Stimulated activated CD4-positive, alpha-beta T cell treated with anti-CD3 and anti-CD28 coated beads, Interleukin-4, amount 100 ng/mL, for 48 hours (primary cell): ENCODE results near the gene MYO5A.
"Not testable (repeated sequence)": the region's sequence is repeated elsewhere in the genome, so short reads cannot be mapped to it uniquely, and the experiment has no call there.

ENCODE experiments used
- DNase-seq, 2 donors: peaks; one replicate each; pipeline ENCODE4 v3.0.0-alpha.2; 2020; ENCODE audit warnings: low read depth in 2 of 2

The MYO5A gene

DNA sequence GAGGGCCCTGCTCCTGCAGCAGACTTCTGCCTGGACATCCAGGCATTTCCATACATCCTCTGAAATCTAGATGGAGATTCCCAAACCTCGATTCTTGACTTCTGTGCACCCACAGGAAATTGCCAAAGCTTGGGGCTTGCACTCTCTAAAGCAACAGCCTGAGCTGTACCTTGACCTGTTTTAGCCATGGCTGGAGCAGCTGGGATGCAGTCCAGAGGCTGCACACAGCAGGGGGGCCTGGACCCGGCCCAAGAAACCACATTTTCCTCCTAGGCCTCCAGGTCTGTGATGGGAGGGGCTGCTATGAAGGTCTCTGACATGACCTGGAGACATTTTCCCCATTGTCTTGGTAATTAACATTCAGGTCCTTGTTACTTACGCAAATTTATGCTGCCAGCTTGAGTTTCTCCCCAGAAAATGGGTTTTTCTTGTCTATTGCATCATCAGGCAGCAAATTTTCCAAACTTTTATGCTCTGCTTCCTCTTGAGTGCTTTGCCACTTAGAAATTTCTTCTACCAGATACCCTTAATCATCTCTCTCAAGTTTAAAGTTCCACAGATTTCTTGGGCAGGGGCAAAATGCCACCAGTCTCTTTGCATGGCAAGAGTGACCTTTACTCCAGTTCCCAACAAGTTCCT lies 11.8 kb upstream of the MYO5A start:
- DNase-seq = no peak

DNA sequence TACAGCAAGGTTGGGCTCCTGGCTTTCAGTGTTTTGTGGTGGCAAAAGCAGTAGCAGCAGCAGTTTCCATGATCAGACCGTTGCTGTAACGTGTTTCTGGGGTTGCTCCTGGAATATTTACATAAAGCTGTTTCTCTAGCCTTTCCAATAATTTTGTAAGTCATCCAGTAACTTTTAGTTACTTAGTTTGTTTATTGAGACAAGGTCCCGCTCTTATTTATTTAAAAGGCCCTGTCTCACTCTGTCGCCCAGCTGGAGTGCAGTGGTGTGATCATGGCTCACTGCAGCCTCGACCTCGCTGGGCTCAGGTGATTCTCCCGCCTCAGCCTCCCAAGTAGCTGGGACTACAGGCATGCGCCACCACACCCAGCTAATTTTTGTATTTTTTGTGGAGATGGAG lies 8.8 kb upstream of the MYO5A start:
- DNase-seq = no peak

DNA sequence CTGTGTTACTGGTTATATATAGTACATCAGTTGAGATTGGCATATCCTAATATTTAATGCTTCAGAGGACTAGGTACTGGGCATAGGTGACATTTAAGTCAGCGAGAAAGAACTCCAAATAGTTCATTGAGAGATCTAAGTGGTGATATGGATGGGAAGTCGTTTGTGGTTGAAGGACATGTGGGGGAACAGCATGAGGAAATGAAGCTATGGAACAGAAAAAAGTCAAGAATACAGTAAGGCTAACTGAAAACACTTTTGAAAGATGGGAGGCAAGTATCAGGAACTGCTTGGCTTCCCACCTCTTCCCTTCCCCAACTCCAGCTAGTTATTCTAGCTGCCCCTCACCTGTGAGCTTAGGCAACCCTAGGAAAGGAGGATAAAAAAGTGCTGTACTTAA lies 3.7 kb upstream of the MYO5A start:
- DNase-seq = no peak

DNA sequence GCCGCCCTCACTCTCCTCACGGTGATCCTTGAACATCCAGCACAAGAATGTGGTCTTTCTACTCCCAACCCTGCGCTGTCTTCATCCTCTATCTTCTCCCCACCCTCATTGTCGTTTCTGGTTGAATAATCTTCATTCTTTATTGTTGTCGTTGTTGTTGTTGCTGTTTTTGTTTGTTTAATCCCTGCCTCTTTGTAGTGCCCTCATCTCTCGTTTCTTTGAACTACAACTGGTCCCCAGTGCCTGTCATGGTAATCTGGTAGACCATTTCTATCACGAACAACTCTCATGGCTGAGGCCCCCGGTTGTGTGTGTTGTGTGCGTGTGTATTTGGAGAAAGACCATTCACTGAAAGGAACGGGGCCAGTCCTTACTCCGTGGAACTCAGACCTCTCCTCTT lies 1.3 kb upstream of the MYO5A start:
- DNase-seq = no peak

DNA sequence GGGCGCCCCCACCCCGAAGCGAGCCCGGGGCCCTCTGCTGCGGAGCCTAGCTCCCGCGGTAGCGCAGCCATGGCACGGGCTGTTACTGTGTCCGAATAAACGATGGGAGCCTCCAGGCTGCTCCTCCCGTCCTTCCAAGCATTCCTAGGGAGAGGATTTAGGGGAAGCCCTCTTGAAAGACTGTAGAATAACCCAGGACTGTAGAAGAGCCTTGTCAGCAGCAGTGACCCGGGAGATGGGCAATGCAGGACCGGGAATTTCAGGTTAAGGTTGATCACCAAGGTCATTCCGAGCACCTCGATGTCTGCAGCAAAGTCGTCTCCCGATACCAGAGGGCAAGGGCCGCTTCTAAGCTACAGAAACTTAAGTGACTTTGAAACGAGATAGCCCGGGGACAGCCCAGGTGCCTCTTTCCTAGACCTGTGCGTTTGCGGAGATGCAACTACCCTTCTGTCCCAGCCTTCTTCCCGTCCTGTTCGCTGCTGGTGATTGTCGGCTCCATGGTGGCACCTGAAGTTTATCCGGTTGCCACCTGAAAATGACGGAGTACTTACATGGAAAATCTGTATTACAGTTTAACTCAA lies 753 bp upstream of the MYO5A start:
- DNase-seq = peak in 1 of 2 donors; percentile 23

DNA sequence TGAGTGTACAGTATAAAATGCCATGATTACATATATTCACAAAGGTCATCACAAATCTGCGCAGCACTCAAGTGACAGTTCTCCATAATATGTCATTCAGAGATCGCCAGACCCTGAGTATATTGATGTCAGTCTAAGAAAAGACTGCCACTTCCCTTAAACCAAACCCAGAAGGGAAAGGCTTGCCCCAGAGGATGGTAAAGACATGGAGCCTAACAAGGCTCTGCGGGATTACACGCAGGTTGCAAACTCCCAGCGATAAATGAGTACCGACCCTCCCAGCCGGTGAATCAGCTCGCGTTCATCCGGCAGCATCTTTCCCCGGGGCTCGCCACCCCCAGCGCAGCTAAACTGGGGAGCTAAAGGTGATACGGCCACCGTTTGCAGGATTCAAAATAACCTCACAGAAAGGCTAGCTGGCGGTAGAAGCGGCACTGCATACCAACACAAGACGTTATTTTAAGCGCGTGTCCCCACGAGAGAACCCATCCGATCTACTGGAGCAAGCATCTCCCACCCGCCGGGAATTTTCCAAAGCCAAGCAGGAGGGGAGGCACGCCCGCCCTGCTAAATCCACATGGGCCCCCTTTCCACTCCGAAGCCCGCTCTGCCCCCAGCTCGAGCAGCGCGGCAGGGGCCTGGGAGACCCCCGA lies 643 bp downstream of the MYO5A start:
- peak; percentile 28 to 37 for DNase-seq

DNA sequence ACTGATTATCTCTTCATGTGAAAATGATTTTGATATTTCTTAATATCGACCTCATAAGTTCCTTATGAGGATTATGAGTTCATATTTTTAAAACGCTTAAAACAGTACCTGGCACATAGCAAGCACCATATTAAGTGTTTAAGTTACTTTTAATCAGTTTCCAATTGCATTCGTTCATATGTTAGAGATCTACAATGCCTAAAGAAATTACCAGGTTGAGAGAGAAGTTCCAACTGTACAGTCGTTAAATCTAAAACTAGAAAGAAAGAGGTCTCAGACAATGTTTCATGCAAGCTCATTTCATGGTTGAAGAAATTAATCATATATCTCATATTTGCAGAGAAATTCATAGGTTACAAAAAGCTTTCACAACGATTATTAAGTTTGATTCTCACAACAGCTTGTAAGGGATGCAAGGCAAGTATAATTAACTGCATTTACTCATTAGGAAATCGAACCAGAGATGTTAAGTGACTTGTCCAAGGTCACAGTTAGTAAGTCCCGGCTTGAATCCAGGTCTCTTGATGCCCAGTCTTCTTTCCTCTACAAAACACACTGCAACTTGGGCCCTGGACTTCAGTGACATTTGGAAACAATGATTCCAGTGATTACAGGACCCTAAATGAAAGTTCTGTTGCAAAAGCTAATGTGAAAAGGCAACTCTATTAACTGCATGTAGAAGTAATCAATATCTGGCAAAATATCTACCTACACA lies 1.3 kb downstream of the MYO5A start:
- DNase-seq = no peak

DNA sequence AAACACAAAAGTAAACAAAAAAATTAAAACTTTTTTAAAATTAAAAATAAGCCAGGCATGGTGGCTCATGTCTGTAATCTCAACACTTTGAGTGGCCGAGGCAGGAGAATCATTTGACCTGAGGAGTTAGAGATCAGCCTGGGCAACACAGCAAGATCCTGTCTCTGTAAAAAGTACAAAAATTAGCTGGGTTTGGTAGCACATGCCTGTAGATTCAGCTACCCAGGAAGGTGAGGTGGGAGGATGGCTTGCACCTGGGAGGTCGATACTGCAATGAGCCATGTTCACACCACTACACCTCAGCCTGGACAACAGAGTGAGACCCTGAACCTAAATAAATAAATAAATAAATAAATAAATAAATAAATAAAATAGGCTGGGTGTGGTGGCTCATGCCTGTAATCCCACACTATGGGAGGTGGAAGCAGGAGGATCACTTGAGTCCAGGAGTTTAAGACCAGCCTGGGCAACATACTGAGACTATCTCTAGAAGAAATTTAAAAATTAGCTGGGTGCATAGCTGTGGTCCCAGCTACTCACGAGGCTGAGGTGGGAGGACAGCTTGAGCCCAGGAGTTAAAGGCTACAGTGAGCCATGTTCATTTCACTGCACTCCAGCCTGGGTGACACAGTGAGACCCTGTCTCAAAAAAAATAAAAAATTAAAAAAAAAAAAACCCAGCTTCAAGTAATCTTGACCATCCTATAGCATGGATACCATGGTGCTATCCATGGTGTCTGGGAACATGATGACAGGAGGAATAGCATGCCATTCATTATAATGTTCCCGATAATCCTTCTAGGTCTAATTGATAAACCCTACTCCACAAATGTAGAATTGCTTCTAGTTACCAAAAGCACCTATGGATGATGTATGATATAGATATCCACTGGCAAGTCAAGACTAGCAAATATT lies 4.2 kb downstream of the MYO5A start:
- no peak for DNase-seq

DNA sequence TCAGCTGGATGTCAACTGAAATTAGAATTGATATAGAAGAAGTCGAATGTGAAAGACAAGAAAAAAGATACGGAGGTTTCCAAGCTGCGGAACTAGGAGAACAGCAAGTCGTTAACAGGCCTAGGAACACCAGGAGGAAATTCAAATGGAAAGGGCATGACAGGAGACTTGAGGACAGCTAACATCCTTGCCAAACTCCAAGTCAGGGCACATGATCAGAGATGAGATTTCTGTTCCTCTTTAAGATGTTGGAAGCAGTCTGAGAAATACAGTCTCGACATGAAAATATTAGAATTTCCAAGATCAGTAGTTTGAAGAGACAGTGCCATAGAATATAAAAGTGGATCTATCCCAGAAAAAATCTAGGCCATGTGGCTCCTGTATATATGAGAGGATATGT lies 5.0 kb downstream of the MYO5A start:
- DNase-seq = no peak

DNA sequence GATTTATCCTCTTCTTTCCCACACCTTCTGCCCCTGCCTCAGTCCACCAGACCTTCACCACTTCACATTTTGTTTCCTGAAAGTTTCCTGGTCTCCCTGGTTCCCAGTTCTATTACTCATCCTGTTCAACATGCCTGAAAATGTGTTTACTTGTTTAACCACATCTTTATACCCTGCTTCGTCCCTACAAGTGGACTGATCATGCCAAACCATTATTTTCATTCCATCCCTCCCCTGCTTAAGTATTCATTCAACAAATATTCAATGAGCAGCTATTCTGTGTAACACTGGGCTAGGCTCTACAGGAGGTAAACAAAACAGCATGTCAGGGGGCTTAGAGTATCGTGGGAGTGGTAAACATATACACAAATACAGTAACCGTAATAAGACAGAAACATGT lies 5.5 kb downstream of the MYO5A start:
- DNase-seq = no peak

DNA sequence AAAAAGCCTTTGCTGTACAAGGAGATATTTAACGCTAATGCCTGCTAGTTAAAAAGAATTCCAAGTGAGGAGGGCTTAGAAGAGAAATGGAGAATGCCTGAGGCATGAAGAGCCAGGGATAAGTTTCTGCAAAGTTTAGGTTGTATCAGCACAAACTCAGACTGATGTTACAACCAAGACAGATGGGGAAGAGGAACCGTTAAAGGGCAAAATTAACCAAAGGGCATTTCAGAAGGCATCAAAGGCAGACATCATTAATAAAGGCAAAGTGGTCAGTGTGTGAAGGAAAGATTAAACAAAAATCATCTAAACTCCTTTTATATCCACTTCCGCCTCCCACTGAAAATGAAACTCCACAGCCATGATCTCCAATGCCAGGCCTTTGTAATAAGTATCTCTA lies 7.0 kb downstream of the MYO5A start:
- DNase-seq = no peak

DNA sequence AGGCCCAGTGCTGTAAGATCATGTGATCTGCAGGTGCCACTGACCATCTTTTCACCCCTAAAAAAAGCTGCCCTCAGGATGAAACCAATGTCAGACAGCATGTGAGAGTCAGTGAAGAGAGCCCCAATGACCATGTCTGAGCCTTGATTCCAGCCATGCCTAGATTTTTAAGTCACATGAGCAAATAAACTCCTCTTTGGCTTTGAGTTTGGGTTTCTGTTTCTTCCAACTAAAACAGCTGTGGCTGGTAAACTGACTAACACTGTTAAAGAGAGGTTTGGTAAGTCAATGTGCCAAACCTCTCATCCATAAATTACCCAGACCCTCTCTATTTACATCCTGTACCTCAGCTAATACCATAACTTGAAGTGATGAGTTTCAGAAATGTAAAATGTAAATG lies 8.3 kb downstream of the MYO5A start:
- DNase-seq = no peak

DNA sequence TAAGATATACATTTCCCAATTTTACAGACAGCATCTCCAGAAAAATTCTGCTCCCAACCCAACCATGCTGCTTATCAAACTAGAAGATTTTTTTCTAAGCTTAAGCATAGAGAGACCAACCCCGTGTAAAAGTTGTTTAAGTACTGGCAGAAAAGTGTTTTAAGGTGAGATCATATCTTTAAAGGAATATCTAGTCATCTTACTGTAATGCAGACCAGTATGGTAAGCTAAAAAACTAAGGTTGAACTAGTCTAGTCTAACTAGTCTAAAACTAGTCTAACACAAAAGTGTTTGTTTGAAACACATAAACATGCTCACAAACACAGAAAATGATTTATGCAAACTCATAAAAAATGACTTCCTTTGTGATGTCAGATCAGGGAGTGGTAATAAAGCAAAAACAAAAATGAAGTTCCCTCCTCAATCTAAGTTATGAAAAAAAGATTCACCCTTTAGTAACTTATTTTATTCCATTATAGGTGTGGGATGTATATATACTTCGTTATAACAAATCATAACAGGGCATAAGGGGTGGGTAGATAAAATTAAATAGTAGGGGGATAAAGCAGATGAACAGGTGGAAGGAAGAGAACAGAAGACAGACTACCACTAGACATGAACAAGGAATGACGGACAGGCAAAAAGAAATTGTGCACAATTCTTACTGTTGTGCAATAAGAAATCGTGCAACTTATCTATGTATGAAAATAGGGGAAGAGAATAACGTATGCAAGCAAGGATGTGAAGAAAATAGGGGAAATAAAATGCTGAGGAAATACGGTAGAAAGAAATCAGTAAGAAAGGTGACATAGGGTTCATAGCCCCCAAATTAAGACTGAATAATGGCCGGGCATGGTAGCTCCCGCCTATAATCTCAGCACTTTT lies 10.0 kb downstream of the MYO5A start:
- no peak for DNase-seq

DNA sequence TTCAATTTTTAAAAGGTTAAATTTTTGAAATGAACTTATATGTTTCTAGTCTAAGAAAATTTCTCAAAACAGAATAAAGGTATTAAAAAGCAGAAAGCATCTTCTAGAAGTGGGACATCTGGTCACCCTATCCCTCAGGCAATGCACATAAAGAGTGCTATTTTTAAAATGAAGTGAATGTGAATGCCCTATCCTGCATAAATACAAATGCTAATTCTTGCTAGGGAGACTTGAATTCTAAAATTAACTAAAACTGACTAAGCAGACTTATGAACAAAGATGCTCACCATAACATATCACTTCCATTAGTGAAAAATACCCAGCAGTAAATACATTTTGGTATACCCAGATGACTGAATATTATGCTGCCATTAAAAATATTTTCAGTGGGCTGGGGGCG lies 11.7 kb downstream of the MYO5A start:
- DNase-seq = no peak

DNA sequence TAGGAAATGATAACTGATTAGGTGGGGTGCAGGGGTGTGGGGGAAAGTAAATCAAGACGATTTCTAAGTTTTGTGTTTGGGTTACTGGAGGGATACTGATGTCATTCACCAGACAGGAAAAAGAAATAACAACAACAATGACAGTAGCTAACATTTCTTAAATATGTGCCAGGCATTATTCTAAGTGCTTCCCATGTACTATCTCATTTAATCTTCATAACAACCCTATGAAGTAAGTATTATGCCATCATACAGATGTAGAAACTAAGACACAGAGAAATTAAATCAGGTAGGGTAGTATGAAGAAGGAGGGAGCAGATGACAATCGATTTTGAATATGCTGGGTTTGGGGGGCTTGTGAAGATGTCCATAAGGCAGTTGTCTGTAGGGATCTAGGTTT lies 13.3 kb downstream of the MYO5A start:
- DNase-seq = no peak

DNA sequence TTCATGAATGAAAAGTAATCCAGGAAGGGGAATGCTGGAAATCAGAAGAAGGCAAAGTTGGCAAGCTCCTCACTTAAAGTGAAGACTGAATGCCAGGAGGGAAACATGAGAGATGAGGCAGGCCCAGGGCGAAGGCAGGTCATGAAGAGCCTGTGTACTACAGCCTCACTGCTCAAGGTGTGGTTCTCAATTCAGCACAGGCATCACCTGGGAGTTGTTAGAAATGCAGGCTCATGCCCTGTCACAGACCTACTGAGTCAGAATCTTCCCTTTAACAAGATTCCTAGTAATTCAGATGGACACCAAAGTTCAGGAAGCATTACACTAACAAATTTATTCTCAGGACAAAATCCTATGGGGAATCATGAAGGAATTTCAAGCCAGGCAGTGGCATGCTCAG lies 14.2 kb downstream of the MYO5A start:
- no peak for DNase-seq

DNA sequence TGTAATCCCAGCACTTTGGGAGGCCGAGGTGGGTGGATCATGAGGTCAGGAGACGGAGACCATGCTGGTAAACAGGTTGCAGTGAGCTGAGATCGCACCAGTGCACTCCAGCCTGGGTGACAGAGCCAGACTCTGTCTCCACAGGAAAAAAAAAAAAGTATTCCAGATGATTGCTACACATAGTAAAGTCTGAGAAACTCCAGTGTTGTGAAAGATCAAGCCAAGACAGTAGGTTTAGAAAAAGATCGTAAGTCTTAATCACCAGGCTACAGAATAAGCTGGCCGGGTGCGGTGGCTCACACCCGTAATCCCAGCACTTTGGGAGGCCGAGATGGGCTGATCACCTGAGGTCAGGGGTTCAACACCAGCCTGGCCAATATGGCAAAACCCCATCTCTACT lies 15.8 kb downstream of the MYO5A start:
- not testable (repeated sequence) for DNase-seq

DNA sequence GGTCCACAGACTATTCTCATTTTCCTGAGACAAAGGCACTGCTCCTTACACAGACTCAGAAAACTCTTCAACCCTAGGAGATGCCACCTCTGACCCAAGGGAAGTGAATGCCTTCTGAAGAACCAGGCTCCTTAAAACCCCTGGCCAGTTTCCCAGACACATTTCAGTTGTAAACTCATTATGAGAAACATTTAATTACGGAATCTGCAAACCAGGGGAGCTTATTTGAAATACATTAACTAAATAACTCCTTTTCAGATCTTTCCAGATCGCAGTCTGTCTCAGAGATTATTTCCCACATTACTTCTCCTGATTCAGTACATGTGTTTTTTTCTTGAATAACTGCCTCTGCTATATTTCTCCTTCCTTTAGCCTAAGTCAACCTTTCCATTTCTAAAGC lies 17.6 kb downstream of the MYO5A start:
- DNase-seq = no peak

DNA sequence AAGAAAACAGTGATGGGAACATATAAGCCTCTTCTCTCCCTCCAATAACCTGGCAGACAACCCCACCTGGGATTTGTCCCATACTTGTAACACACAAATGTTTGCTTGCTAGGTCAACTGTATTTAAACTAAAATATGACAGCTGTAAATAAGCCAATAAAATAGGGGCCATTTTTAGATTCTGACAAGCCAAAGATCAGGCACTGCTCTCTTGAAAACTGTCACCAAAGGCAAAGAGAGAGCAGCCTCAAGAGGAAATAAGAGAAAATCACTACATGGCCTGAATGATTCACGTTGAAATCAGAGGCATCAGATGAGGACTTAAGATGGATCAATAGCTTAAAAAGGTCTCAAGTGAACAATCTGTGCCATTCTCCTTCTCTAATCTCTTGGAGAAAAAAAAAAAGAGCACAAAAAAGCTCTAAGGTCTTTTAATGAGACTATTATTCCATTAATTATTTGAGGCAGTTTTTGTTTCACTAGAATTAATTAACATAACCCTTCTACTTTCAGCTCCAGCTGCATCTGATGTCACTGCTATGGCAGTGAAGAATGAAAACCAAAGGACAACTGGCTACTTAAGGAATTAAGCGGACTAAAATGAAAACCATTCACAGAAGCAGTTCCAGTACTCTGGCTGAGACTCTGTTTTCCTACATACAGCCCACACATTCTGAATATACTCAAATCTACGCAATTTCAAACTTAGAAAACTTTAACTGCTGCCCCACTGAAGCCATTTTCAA lies 19.0 kb downstream of the MYO5A start:
- DNase-seq = no peak

DNA sequence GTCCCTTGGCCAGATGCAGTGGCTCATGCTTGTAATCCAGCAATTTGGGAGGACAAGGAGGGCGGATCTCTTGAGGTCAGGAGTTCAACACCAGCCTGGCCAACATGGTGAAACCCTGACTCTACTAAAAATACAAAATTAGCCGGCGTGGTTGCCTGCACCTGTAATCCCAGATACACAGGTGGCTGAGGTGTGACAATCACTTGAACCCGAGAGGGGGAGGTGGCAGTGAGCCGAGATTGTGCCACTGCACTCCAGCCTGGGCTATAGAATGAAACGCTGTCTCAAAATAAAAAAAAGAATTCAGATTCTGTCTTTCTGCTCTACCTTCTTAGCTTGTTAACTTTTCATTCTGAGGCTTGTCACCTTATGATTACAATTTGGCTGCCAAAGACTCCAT lies 22.1 kb downstream of the MYO5A start:
- no peak for DNase-seq
